Activated T-cell treated with anti-CD3 and anti-CD28 coated beads for 1 hour (primary cell): ENCODE data around the gene HK2.

Experiments
- DNase-seq: peaks from one replicate; pipeline ENCODE4 v3.0.0-alpha.2; 2020; ENCODE audit warnings: low read depth

HK2 gene

GRCh38 chr2:74937221-74937880 lies 103.4 kb downstream of the HK2 start:
- DNase-seq, result no peak

DNA sequence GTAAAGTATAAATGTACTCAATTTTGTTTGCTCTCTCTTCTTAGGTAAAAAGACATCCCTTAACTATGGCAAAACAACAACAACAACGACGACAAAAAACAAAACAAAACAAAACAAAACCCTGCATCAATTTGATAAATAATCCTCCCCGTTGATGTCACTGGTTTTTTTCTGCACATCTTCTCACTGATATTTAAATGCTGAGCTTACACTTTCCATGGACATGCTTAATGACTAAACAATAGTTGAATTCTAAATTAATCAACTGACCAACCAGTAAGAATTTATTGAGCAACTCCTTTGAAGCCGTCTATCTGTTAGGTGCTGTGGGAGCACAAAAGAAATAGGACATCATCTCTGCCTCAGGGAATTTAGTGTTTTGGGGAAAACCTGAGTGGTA lies 104.3 kb downstream of the HK2 start:
- DNase-seq, result no peak

- no peak for DNase-seq
These were observed 106.2 kb downstream of the HK2 start for GRCh38 chr2:74939919-74940812.

DNA sequence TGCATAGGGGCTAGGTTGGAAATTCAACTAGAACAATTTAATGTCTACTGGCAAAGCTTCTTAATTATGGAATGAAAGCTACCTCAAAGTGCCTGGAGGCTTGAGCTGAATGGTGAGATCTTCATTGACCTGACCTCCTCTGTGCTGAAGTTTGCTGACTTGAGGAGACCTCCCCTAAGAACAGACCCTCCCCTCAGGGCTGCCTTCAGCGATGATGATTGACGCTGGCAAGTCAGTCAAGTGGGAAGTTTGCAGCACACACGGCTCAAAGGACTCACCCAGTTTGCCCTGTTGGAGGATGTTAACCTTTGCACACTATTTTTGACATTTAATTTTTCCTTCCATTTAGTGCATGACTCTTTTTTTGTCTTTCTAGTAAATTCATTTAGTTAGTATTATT lies 107.4 kb downstream of the HK2 start:
- DNase-seq, result no peak

- DNase-seq, result no peak
These were observed 108.3 kb downstream of the HK2 start for GRCh38 chr2:74942263-74942662.
